ENCODE results near the gene EIF5B. TPM values are rescaled to one million over a fixed set of nuclear protein-coding genes. Genes with fewer than 3 reads are reported as not detected.
"Not testable (repeated sequence)": the region's sequence is repeated elsewhere in the genome, so short reads cannot be mapped to it uniquely, and the experiment has no call there.

Gene EIF5B
- polyA plus RNA-seq (2013, experiment 1 of 4), result 57.3 TPM
- polyA plus RNA-seq (2013, experiment 2 of 4), result 60.6 TPM
- polyA plus RNA-seq (2013, experiment 3 of 4), result 40.7 TPM
- polyA plus RNA-seq (2013, experiment 4 of 4), result 44.5 TPM

GRCh38 chr2:99337113-99338028 is at the start of gene EIF5B:
Gene EIF5B (plus strand): TSS chr2:99337389. CDS start chr2:99337555, 166 bp downstream.
- H3K27me3 ChIP-seq (ENCODE audit: control insufficient read depth, insufficient read depth, low read length, poor library complexity, severe bottlenecking), result no peaks in the 10 kb centered on the region
- H3K27ac ChIP-seq (ENCODE audit: insufficient read depth, low read depth, low read length, poor library complexity, severe bottlenecking), result peak within 1 kb of the TSS; percentile 82
- H3K36me3 ChIP-seq (ENCODE audit: control insufficient read depth, insufficient read depth, low read length), result peaks cover 9% of the 10 kb centered on the region
- H3K4me3 ChIP-seq (ENCODE audit: insufficient read depth, low read depth, low read length), result peak within 1 kb of the TSS; percentile 76
- no peaks in the 10 kb centered on the region for H3K9me3 ChIP-seq (ENCODE audit: control insufficient read depth, low read length)
- H3K4me1 ChIP-seq (ENCODE audit: control insufficient read depth, insufficient read depth, low read length), result peaks cover 6% of the 10 kb centered on the region
- 0% methylated on average over 87 of the region's 87 CpGs for WGBS, 2 experiments

- H3K9me3 ChIP-seq (ENCODE audit: control insufficient read depth, low read length), result no peaks in the 10 kb centered on the region
- H3K4me3 ChIP-seq (ENCODE audit: insufficient read depth, low read depth, low read length), result no peak overlapping the region
- H3K27ac ChIP-seq (ENCODE audit: insufficient read depth, low read depth, low read length, poor library complexity, severe bottlenecking), result no peak overlapping the region
- no peaks in the 10 kb centered on the region for H3K4me1 ChIP-seq (ENCODE audit: control insufficient read depth, insufficient read depth, low read length)
- 91 to 93% methylated on average over 2 of the region's 2 CpGs for WGBS, 2 experiments
- H3K36me3 ChIP-seq (ENCODE audit: control insufficient read depth, insufficient read depth, low read length), result no peaks in the 10 kb centered on the region
- no peaks in the 10 kb centered on the region for H3K27me3 ChIP-seq (ENCODE audit: control insufficient read depth, insufficient read depth, low read length, poor library complexity, severe bottlenecking)
Measured at GRCh38 chr2:99297994-99298393, 39.2 kb upstream of the EIF5B start.

- no peaks in the 10 kb centered on the region for H3K9me3 ChIP-seq (ENCODE audit: control insufficient read depth, low read length)
- H3K27ac ChIP-seq (ENCODE audit: insufficient read depth, low read depth, low read length, poor library complexity, severe bottlenecking), result no peak overlapping the region
- no peaks in the 10 kb centered on the region for H3K27me3 ChIP-seq (ENCODE audit: control insufficient read depth, insufficient read depth, low read length, poor library complexity, severe bottlenecking)
- no peaks in the 10 kb centered on the region for H3K36me3 ChIP-seq (ENCODE audit: control insufficient read depth, insufficient read depth, low read length)
- H3K4me1 ChIP-seq (ENCODE audit: control insufficient read depth, insufficient read depth, low read length), result no peaks in the 10 kb centered on the region
- 94 to 98% methylated on average over 7 of the region's 7 CpGs for WGBS, 2 experiments
- H3K4me3 ChIP-seq (ENCODE audit: insufficient read depth, low read depth, low read length), result no peak overlapping the region
Measured at GRCh38 chr2:99299580-99299979, 37.6 kb upstream of the EIF5B start.

GRCh38 chr2:99301097-99301496 is 36.1 kb upstream of the EIF5B start, which contains the start of gene LYG1:
Gene LYG1 (minus strand): TSS chr2:99301197. CDS start chr2:99295670, 5,527 bp downstream.
- no CpG with 5 or more reads among the region's 2 CpGs for WGBS, 2 experiments
- H3K27me3 ChIP-seq (ENCODE audit: control insufficient read depth, insufficient read depth, low read length, poor library complexity, severe bottlenecking); H3K9me3 ChIP-seq (ENCODE audit: control insufficient read depth, low read length); H3K4me1 ChIP-seq (ENCODE audit: control insufficient read depth, insufficient read depth, low read length); H3K36me3 ChIP-seq (ENCODE audit: control insufficient read depth, insufficient read depth, low read length); H3K4me3 ChIP-seq (ENCODE audit: insufficient read depth, low read depth, low read length); H3K27ac ChIP-seq (ENCODE audit: insufficient read depth, low read depth, low read length, poor library complexity, severe bottlenecking): not testable (repeated sequence)

- Histone ChIP-seq H3K4me3 (ENCODE audit: insufficient read depth, low read depth, low read length) (no peak overlapping the region), H3K36me3 (ENCODE audit: control insufficient read depth, insufficient read depth, low read length) (peaks cover 23% of the 10 kb centered on the region), H3K27me3 (ENCODE audit: control insufficient read depth, insufficient read depth, low read length, poor library complexity, severe bottlenecking) (no peaks in the 10 kb centered on the region), H3K27ac (ENCODE audit: insufficient read depth, low read depth, low read length, poor library complexity, severe bottlenecking) (no peak overlapping the region), H3K9me3 (ENCODE audit: control insufficient read depth, low read length) (no peaks in the 10 kb centered on the region), H3K4me1 (ENCODE audit: control insufficient read depth, insufficient read depth, low read length) (no peaks in the 10 kb centered on the region)
- 94% methylated on average over 8 to 9 of the region's 9 CpGs for WGBS, 2 experiments
Measured at GRCh38 chr2:99317161-99317872, 19.9 kb upstream of the EIF5B start.

GRCh38 chr2:99317873-99318200 is 19.4 kb upstream of the EIF5B start:
- H3K27ac ChIP-seq (ENCODE audit: insufficient read depth, low read depth, low read length, poor library complexity, severe bottlenecking); H3K4me1 ChIP-seq (ENCODE audit: control insufficient read depth, insufficient read depth, low read length); H3K27me3 ChIP-seq (ENCODE audit: control insufficient read depth, insufficient read depth, low read length, poor library complexity, severe bottlenecking); H3K9me3 ChIP-seq (ENCODE audit: control insufficient read depth, low read length); H3K4me3 ChIP-seq (ENCODE audit: insufficient read depth, low read depth, low read length): not testable (repeated sequence)
- WGBS, 2 experiments, result 93 to 94% methylated on average over 7 of the region's 7 CpGs
- peaks cover 28% of the 10 kb centered on the region for H3K36me3 ChIP-seq (ENCODE audit: control insufficient read depth, insufficient read depth, low read length)

- Histone ChIP-seq H3K4me1 (ENCODE audit: control insufficient read depth, insufficient read depth, low read length) (no peaks in the 10 kb centered on the region), H3K27ac (ENCODE audit: insufficient read depth, low read depth, low read length, poor library complexity, severe bottlenecking) (no peak overlapping the region), H3K27me3 (ENCODE audit: control insufficient read depth, insufficient read depth, low read length, poor library complexity, severe bottlenecking) (no peaks in the 10 kb centered on the region), H3K9me3 (ENCODE audit: control insufficient read depth, low read length) (no peaks in the 10 kb centered on the region), H3K36me3 (ENCODE audit: control insufficient read depth, insufficient read depth, low read length) (peaks cover 57% of the 10 kb centered on the region), H3K4me3 (ENCODE audit: insufficient read depth, low read depth, low read length) (no peak overlapping the region)
- WGBS, 2 experiments, result 96 to 97% methylated on average over 5 of the region's 5 CpGs
Measured at GRCh38 chr2:99325384-99325783, 11.8 kb upstream of the EIF5B start.

GRCh38 chr2:99335911-99336803 is 1.0 kb upstream of the EIF5B start, which contains the start of gene TXNDC9:
Gene TXNDC9 (minus strand): TSS chr2:99336333. CDS start chr2:99333210, 3,123 bp downstream.
- peaks cover 20% of the 10 kb centered on the region for H3K36me3 ChIP-seq (ENCODE audit: control insufficient read depth, insufficient read depth, low read length)
- H3K9me3 ChIP-seq (ENCODE audit: control insufficient read depth, low read length), result no peaks in the 10 kb centered on the region
- H3K4me1 ChIP-seq (ENCODE audit: control insufficient read depth, insufficient read depth, low read length), result peaks cover 6% of the 10 kb centered on the region
- peak within 1 kb of the TSS; percentile 82 for H3K27ac ChIP-seq (ENCODE audit: insufficient read depth, low read depth, low read length, poor library complexity, severe bottlenecking)
- H3K4me3 ChIP-seq (ENCODE audit: insufficient read depth, low read depth, low read length), result peak within 1 kb of the TSS; percentile 76
- 0% methylated on average over 60 of the region's 60 CpGs for WGBS, 2 experiments
- no peaks in the 10 kb centered on the region for H3K27me3 ChIP-seq (ENCODE audit: control insufficient read depth, insufficient read depth, low read length, poor library complexity, severe bottlenecking)

GRCh38 chr2:99336804-99337112 is 431 bp upstream of the EIF5B start:
- H3K27me3 ChIP-seq (ENCODE audit: control insufficient read depth, insufficient read depth, low read length, poor library complexity, severe bottlenecking), result no peaks in the 10 kb centered on the region

More at GRCh38 chr2:99336804-99337112, 431 bp upstream of the EIF5B start:
- Histone ChIP-seq H3K4me1 (ENCODE audit: control insufficient read depth, insufficient read depth, low read length) (peaks cover 6% of the 10 kb centered on the region), H3K4me3 (ENCODE audit: insufficient read depth, low read depth, low read length) (peak overlapping the region; percentile 76), H3K36me3 (ENCODE audit: control insufficient read depth, insufficient read depth, low read length) (peaks cover 16% of the 10 kb centered on the region), H3K27ac (ENCODE audit: insufficient read depth, low read depth, low read length, poor library complexity, severe bottlenecking) (peak overlapping the region; percentile 82), H3K9me3 (ENCODE audit: control insufficient read depth, low read length) (no peaks in the 10 kb centered on the region)
- WGBS, 2 experiments, result 8 to 9% methylated on average over 8 of the region's 8 CpGs

All from ectodermal cell (in vitro differentiated cells).